T-helper 2 cell (primary cell): Measurements from ENCODE around the gene MACROD2.

Experiments
- DNase-seq, 5 experiments: peaks; one replicate each; pipeline versions ENCODE4 v3.0.0 to v3.0.0-alpha.2; 2012 to 2022

MACROD2 gene

GRCh38 chr20:15204234-15204633 is 1208.9 kb downstream of the MACROD2 start:
- no peak for DNase-seq

DNA sequence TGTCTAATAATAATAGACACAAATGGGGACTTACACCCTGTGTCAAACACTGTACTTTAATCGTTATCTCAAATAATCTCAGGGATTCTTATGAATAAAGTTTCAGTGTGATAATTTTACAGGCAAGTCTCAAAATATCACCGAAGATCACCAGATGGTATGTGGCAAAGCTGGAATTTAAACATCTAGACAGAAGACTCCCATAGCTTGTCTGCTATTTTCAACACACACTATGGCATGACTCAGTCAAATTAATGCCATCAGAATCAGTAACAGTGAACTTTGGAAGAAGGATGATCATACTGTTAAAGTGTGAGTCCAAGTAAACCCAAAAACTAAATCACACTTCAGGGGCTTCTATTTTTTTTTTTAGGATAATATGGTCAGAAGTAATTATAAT is 1209.7 kb downstream of the MACROD2 start:
- DNase-seq = no peak

GRCh38 chr20:15205719-15206118 is 1210.4 kb downstream of the MACROD2 start:
- no peak for DNase-seq

GRCh38 chr20:15209537-15209936 is 1214.2 kb downstream of the MACROD2 start:
- no peak for DNase-seq

- no peak for DNase-seq
Measured at GRCh38 chr20:15214051-15214450, 1218.7 kb downstream of the MACROD2 start.

- no peak for DNase-seq
Measured at GRCh38 chr20:15220009-15220656, 1224.8 kb downstream of the MACROD2 start.

- DNase-seq = no peak
Measured at GRCh38 chr20:15220778-15221565, 1225.7 kb downstream of the MACROD2 start.

DNA sequence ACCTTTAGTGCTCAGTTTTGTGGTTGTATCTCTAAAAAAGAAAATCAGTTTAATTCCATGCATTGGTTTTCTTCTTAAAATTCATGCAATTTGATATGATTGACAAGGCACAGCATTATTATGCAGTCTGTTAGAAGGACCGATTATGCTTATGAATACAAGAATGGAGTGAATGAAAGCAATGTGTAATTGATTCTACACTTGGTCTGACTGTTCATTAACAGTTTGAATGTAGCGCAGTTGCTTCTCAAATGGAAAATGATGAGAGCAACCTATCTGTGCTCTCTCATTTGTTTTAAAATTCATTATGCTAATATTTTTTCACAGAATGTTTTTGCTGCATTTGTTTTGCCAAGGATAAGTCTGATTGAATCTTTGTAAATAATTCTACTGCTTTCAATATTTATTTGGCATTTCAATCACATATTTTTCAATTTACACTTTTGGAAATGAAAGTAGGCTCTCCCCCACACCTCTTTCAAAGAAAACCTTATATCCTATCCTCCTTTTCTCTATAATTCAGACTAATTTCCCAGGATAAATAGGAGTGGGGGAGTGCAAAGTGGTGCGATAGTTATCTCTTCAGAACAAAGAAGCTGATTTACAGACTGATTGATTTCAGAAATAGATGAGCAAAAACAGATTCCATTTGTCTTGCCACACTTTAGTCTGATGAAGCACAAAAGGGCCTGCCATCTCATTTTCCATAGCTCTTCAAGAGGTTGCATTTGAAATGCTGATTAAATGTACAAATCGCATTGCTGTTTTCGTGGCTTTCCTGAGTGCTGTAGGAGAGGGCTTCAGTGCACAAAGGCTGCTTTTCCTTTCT is 1227.4 kb downstream of the MACROD2 start:
- no peak for DNase-seq

DNA sequence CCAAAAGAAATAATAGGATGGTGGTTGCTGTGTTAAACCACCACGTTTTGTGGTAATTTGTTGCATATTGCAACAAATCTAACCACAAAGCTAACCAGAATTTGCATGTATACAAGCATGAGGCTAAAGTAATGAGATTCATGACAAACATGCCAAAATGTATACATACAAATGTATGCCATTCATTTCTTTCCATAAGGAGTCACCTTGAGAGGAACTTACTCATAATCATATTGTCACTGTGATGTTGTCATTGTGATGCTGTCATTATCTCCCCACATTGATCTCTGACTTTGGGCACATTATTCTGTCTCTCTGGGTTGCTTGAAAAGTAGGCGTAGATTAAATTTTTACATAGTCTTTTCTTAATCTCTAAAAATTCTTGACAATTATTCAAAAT is 1228.9 kb downstream of the MACROD2 start:
- no peak for DNase-seq

DNA sequence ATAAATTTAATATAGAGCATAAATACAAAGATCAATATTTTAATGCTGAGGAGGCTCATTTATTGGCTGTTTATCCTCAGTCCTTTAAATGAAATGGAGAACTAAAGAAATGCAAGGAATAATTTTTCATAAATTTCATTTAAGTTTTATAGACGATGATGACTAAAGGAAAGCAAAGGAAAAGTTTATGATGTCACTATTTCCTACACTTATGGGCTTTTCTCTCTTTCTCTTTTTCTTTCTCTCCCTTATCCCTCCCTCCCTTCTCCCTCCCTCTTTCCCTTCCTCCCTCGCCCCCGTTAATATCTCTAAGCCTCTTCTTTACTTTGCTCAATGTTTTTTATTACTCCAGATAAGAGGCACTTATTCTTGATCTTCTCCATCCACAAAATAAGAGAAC is 1231.8 kb downstream of the MACROD2 start:
- no peak for DNase-seq

GRCh38 chr20:15232243-15232642 is 1236.9 kb downstream of the MACROD2 start:
- no peak for DNase-seq

DNA sequence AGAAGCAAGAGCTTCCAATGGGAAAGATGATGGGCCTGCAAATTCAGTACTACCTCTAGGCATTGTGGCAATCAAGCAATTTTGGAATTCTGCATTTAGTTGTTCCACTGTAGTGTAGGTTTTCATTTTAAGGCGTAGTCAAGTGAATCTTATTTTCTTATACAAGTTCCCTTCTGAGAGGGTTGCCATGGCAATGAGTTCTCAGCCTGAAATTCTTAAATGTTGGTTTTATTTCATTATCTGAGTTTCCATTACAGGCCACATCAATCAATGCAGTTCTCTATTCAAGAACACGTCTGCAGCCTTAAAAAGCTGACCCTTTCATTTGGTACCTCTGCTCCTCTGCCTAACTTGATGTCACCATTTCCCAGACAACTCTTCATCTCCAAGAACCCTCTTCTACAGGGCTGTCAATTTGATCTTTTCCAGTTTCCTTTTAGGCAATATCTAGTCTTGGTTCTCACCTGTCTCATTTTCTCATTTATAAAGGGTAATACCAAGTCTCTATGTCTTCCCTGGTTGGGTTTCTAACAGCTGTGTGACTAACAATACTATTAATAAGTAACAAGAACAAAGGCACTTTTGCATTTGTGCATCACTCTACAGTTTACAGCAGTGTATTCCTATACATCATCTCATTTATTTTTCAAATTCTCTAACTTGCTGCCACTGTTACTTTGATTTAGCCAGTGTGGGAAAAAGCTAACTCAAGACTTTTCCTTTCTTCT is 1240.3 kb downstream of the MACROD2 start:
- DNase-seq = no peak

GRCh38 chr20:15236812-15237211 is 1241.5 kb downstream of the MACROD2 start:
- DNase-seq = no peak

GRCh38 chr20:15239542-15240206 is 1244.4 kb downstream of the MACROD2 start:
- no peak for DNase-seq

DNA sequence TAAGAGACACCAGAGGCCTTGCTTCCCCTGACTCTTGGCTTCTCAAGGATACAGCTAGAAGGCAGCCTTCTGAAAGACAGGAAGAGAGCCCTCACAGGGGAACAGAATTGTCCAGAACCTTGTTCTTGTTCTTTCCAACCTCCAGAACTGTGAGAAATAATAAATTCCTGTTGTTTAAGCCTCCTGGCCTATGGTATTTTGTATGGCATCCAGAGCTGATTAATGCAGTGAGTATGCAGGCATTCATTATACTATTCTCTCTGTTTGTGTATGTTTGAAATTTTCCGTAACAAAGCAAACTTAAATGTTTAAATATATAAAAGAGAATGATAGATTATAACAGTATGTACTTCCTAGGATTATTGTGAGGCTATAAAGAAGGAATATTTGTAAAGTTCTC is 1245.5 kb downstream of the MACROD2 start:
- DNase-seq = no peak

DNA sequence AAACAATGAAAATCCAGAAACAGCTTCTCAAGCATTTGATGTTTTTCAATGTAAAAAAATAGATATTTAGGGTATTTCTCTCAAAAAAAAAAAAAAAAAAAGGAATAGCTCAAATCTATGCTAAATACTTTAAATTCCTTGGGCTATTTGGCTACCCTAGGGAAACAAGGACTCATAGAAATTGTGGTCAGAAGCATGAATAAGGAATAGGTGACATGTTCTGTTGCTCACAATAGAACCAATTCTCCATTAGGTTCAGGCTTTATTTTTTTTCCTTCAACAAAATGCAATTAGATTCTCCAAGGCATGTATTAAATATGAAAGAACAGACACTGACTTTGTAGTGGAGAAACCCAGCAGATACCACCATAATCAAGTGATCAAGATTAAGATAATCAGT is 1246.4 kb downstream of the MACROD2 start:
- no peak for DNase-seq

DNA sequence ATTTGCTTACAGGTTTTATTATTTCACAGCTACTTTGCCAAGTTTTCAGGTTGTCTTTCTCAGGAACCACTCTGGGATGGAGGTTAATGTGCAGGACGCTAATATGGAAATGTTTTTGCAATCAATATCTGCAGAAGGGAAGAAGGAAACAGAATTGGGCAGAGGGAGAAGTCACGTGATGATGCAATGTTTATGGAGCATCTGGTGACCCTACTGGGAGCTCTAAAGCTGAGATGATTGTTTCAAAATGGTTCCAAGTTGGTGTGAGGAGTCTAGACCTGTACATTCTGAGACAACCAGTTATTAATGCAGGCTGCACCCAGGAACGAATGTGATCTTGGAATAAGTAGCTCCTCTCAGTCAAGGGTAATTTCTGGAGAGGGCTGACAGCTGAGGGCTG is 1247.5 kb downstream of the MACROD2 start:
- no peak for DNase-seq

DNA sequence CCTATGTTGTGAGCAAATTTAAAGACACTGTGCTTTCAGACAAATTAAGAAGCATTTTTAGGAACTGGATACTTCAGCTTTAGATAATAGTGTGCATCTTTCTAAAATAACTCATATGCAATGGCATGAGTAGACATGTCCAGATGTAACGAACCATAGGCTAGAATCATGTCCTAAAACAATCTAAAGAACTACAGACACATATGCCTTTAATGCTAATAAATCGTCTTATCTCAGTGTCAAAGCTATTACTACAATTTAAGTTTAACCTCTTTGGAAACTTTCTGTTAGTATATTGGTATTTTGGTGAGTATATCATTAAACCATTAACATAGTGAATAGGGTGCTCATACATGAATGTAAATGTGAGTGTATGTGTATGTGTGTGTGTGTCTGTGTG is 1250.6 kb downstream of the MACROD2 start:
- DNase-seq = no peak

DNA sequence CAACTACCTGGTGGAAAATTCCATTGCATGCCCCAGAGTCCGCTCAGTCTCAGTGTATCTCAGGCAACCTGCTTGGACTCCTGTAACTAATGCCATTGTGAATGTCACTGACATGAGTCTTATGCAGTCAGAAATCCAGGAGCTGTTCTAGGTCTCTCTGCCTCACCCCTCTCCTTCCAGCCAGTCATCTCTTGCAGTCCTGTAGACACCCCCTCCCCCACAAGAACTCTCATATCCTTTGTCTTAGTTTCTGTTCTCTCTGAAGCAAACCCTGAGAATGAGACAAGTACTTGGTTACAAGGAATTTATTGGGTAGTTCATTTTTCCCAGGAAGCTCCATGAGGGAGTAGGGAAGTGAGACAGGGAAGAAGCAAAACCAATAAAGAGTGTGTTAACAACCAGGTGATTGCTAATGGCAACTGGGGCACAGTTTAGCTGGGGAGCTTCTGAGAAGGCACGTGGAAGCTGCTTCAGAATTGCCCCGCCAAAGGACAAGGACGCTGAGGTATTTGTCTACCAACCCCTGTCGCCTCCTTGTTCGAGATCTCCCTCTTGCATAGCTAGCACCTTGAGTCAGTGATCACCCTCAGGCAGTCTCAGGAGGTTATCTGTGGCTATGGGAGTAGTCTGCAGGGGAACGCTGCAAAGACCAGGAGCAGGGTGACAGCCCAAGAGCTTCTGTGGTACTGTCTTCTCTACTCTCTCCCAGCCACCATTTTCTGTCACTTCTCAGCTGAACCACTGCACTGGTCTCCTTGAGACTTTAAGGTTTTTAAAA is 1253.5 kb downstream of the MACROD2 start:
- no peak for DNase-seq

- no peak for DNase-seq
Measured at GRCh38 chr20:15251171-15251570, 1255.9 kb downstream of the MACROD2 start.

- no peak for DNase-seq
Measured at GRCh38 chr20:15252304-15252703, 1257.0 kb downstream of the MACROD2 start.

DNA sequence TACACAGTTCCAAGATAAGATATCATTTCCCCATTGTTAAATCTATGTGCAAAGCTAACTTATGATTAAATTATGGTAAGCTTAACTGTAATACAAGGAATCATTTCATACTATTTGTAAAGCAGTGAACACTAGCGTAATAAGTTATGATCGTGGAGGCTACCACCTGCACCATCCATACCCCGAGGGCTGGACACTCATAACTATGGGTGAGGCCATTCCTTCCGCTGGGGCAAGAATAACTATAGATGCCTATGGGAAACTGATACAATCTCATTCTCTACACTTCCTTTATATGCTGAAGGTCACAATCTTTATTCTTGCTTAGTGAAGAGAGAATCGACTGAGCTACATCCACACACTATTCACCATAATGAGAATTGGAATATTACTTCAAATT is 1258.1 kb downstream of the MACROD2 start:
- DNase-seq = no peak
